HG03521 (cell line): ENCODE results near the gene THSD7A.

Experiments
- ATAC-seq: cut with Tn5 transposase; IDR thresholded peaks from one replicate; pipeline ENCODE4 v1.9.1; 2021; ENCODE audit warnings: mild to moderate bottlenecking, moderate library complexity; ENCODE audit not compliant: unreplicated experiment

The THSD7A gene

GRCh38 chr7:11355399-11356005 is 476.5 kb downstream of the THSD7A start:
- ATAC-seq = no peak

GRCh38 chr7:11346302-11346701 is 485.7 kb downstream of the THSD7A start:
- ATAC-seq = no peak

- ATAC-seq = no peak
Observed at GRCh38 chr7:11345621-11346020, 486.4 kb downstream of the THSD7A start.

GRCh38 chr7:11343818-11344413 is 488.1 kb downstream of the THSD7A start:
- no peak for ATAC-seq

- no peak for ATAC-seq
Observed at GRCh38 chr7:11343136-11343535, 488.9 kb downstream of the THSD7A start.

- no peak for ATAC-seq
Observed at GRCh38 chr7:11341285-11341944, 490.6 kb downstream of the THSD7A start.

- ATAC-seq = no peak
Observed at GRCh38 chr7:11336432-11336831, 495.6 kb downstream of the THSD7A start.

- no peak for ATAC-seq
Observed at GRCh38 chr7:11335947-11336346, 496.1 kb downstream of the THSD7A start.

GRCh38 chr7:11332865-11333228 is 499.2 kb downstream of the THSD7A start:
- ATAC-seq = peak; percentile 31

- peak; percentile 79 for ATAC-seq
Observed at GRCh38 chr7:11332186-11332864, 499.7 kb downstream of the THSD7A start.

GRCh38 chr7:11331128-11332102 is 500.6 kb downstream of the THSD7A start:
- ATAC-seq = no peak

- no peak for ATAC-seq
Observed at GRCh38 chr7:11330717-11331116, 501.3 kb downstream of the THSD7A start.

GRCh38 chr7:11330208-11330607 is 501.8 kb downstream of the THSD7A start:
- no peak for ATAC-seq

GRCh38 chr7:11329626-11330025 is 502.4 kb downstream of the THSD7A start:
- no peak for ATAC-seq

GRCh38 chr7:11328309-11328708 is 503.7 kb downstream of the THSD7A start:
- ATAC-seq = no peak

GRCh38 chr7:11327633-11328032 is 504.4 kb downstream of the THSD7A start:
- no peak for ATAC-seq
